Gastrocnemius medialis (tissue), 4 donors: Measurements from ENCODE around the gene AQP12B.

Experiments used
- POLR2A ChIP-seq, 2 donors: fragments of 450-650 bp; IDR thresholded peaks; one replicate each; pipeline ENCODE4 v1.6.1; 2017; ENCODE audit warnings: antibody characterized with exemption in 2 of 2, mild to moderate bottlenecking in 2 of 2, moderate library complexity in 2 of 2
- TF ChIP-seq, protein P1 (sequence below), 5 experiments: fragments of 450-650 bp in 3 of 5; fragments of 200-600 bp in 2 of 5; sonication (generic) in 2 of 5; IDR thresholded peaks in 4 of 5; conservative IDR thresholded peaks in 1 of 5; 1 replicate in 4 of 5; 2 replicates in 1 of 5; pipeline ENCODE4 v1.5.1; 2016 to 2019; ENCODE audit warnings: antibody characterized with exemption in 5 of 5, mild to moderate bottlenecking in 3 of 5, moderate library complexity in 3 of 5

DNA sequence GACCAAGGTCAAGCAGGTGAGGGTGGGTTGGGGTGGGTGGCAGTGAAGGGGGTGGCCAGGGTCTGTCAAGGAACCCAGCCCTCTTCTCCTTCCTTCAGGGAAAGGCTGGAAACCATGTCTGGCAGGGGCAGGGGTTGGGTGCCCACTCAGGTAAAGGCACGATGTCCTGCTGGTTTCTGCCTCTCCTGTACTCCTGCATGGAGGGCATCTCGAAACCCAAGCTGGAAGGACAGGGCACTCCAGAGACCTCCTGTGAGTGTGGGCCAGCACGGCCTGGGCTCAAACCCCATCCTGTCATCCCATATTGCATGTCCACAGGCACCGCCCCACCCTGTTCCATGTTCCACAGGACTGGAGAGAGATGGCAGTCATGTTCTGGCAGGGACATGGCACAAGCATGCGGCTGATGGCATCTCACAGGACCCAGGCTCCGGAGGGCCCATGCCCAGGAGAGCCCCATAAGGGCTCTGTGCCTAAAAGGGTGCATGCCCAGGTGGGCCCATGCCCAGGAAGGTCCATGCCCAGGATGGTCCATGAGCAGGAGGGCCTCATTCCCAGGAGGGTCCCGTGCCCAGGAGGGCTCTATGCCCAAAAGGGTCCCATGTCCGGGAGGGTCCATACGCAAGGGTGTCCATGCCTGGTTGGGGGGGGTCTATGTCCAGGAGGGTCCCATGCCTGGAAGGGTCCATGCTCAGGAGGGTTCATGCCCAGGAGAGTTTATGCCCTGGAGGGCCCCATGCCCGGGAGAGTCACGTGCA is 51.0 kb downstream of the AQP12B start:
- TF ChIP-seq, protein P1, sequence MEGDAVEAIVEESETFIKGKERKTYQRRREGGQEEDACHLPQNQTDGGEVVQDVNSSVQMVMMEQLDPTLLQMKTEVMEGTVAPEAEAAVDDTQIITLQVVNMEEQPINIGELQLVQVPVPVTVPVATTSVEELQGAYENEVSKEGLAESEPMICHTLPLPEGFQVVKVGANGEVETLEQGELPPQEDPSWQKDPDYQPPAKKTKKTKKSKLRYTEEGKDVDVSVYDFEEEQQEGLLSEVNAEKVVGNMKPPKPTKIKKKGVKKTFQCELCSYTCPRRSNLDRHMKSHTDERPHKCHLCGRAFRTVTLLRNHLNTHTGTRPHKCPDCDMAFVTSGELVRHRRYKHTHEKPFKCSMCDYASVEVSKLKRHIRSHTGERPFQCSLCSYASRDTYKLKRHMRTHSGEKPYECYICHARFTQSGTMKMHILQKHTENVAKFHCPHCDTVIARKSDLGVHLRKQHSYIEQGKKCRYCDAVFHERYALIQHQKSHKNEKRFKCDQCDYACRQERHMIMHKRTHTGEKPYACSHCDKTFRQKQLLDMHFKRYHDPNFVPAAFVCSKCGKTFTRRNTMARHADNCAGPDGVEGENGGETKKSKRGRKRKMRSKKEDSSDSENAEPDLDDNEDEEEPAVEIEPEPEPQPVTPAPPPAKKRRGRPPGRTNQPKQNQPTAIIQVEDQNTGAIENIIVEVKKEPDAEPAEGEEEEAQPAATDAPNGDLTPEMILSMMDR (IDR thresholded peaks at IDR 0.05 in 4 of 5, conservative IDR thresholded peaks at IDR 0.05 in 1 of 5) = no peak
- TF ChIP-seq POLR2A (IDR thresholded peaks at IDR 0.05) = no peak
